ENCODE data around the gene CAMK1G. TPM values are rescaled to one million over a fixed set of nuclear protein-coding genes. Genes with fewer than 3 reads are reported as not detected.

CAMK1G gene
- total and polyA plus RNA-seq, 2 of the 4 experiments (the other 2 are of a cell fraction), result 0.72 to 1.8 TPM

- Histone ChIP-seq H3K4me2 (ENCODE audit: low read depth, low read length) (no peak overlapping the region), H3K56ac (ENCODE audit: extremely low read depth, insufficient read depth, low read length) (no peak overlapping the region), H2AK9ac (replicated peaks; ENCODE audit: low read depth, low read length, poor library complexity) (no peak overlapping the region), H3K9me1 (ENCODE audit: insufficient read depth, low read length) (no peaks in the 10 kb centered on the region), H4K5ac (ENCODE audit: low read depth, low read length) (no peak overlapping the region), H3K9ac (ENCODE audit: low read depth, low read length) (no peak overlapping the region), H4K8ac (ENCODE audit: low read depth in 2 of 2, low read length in 2 of 2) (no peak overlapping the region), H2AK5ac (ENCODE audit: low read depth, low read length) (no peak overlapping the region), H2BK5ac (ENCODE audit: low read depth, low read length, poor library complexity, severe bottlenecking) (no peak overlapping the region), H2BK120ac (ENCODE audit: low read depth, low read length) (no peak overlapping the region), H2BK20ac (ENCODE audit: low read depth, low read length) (no peak overlapping the region), H3K4me3 (ENCODE audit: insufficient read depth, low read depth, low read length) (no peak overlapping the region), H2BK15ac (ENCODE audit: low read depth, low read length) (no peak overlapping the region), H3K27me3 (ENCODE audit: control insufficient read depth, insufficient read depth, low read length) (no peaks in the 10 kb centered on the region; the same call in 1 of the 2 replicates), H3K9me3 (ENCODE audit: control insufficient read depth, insufficient read depth, low read length) (no peaks in the 10 kb centered on the region), H3K4ac (ENCODE audit: low read depth, low read length) (no peak overlapping the region), H3K36me3 (ENCODE audit: control insufficient read depth, insufficient read depth, low read length) (no peaks in the 10 kb centered on the region), H4K20me1 (ENCODE audit: insufficient read depth, low read length) (no peaks in the 10 kb centered on the region), H3K79me1 (ENCODE audit: low read depth in 1 of 2, low read length in 2 of 2) (no peaks in the 10 kb centered on the region), H3K18ac (ENCODE audit: low read depth, low read length) (no peak overlapping the region), H3K27ac (ENCODE audit: insufficient read depth, low read length) (no peak overlapping the region), H3K23ac (ENCODE audit: low read depth, low read length) (no peak overlapping the region), H4K91ac (ENCODE audit: insufficient read depth, low read depth, low read length) (no peak overlapping the region), H3K14ac (replicated peaks; ENCODE audit: low read depth, low read length) (no peak overlapping the region), H2AFZ (replicated peaks; ENCODE audit: low read length, poor library complexity) (no peak overlapping the region), H3K4me1 (ENCODE audit: control insufficient read depth, insufficient read depth, low read length) (no peaks in the 10 kb centered on the region)
- dilution Hi-C loops (cut with HindIII; ENCODE audit: low sequenced_read_pairs, unreplicated experiment) (no loop called here), in situ Hi-C loops (cut with MboI; ENCODE audit: low sequenced_read_pairs) (no loop called here), intact Hi-C loops (cut with micrococcal nuclease) (no loop called here)
- no TSS peak for BruUV-seq (replicated peaks)
- WGBS, 2 experiments (ENCODE audit: extremely low coverage in 2 of 2, insufficient read length in 1 of 2), result no CpG with 5 or more reads among the region's 1 CpG
- ATAC-seq (ENCODE audit: low read depth) (no peak), DNase-seq (no peak)
- CTCF ChIA-PET, result no interaction called here
- POLR2A ChIA-PET (ENCODE audit: unreplicated experiment), result no interaction called here
- TF ChIP-seq RCOR1 (IDR thresholded peaks at IDR 0.05; ENCODE audit: insufficient replicate concordance, low read length) (no peak), RAD21 (IDR thresholded peaks at IDR 0.05; ENCODE audit: low read length) (no peak), CTCF (conservative IDR thresholded peaks at IDR 0.05; ENCODE audit: low read depth, low read length) (no peak)
These were observed 14.7 kb downstream of the CAMK1G start for GRCh38 chr1:209598227-209598626.

All from IMR-90 (cell line).